Measurements from ENCODE around the gene ATP2A3. TPM values are rescaled to one million over a fixed set of nuclear protein-coding genes. Genes with fewer than 3 reads are reported as not detected.

ATP2A3 gene
- total RNA-seq, 6 experiments from 2014 or later = 0.05 to 0.12 (median 0.08) TPM

- Mint-ChIP-seq H3K36me3 (ENCODE audit: low read depth) (no peaks in the 10 kb centered on the region), H3K9me3 (no peaks in the 10 kb centered on the region), H3K27me3 (ENCODE audit: insufficient read depth) (peaks cover 26% of the 10 kb centered on the region), H3K4me3 (no peak overlapping the region), H3K4me1 (ENCODE audit: low read depth) (peaks cover 15% of the 10 kb centered on the region), H3K27ac (no peak overlapping the region)
- TF ChIP-seq CTCF (IDR thresholded peaks at IDR 0.05) = no peak
- DNase-seq = no peak
Measured at GRCh38 chr17:3959921-3960601, 4.2 kb downstream of the ATP2A3 start.

- H3K4me1 Mint-ChIP-seq (ENCODE audit: low read depth) = peaks cover 9% of the 10 kb centered on the region
- H3K36me3 Mint-ChIP-seq (ENCODE audit: low read depth) = no peaks in the 10 kb centered on the region
- H3K4me3 Mint-ChIP-seq = no peak overlapping the region
- H3K27ac Mint-ChIP-seq = peak overlapping the region; percentile 30; the same call in 1 of the 2 replicates
- peaks cover 23% of the 10 kb centered on the region for H3K27me3 Mint-ChIP-seq (ENCODE audit: insufficient read depth)
- DNase-seq = peak; percentile 47
- H3K9me3 Mint-ChIP-seq = no peaks in the 10 kb centered on the region
- no peak for TF ChIP-seq CTCF (IDR thresholded peaks at IDR 0.05)
Measured at GRCh38 chr17:3959295-3959899, 4.8 kb downstream of the ATP2A3 start.

DNA sequence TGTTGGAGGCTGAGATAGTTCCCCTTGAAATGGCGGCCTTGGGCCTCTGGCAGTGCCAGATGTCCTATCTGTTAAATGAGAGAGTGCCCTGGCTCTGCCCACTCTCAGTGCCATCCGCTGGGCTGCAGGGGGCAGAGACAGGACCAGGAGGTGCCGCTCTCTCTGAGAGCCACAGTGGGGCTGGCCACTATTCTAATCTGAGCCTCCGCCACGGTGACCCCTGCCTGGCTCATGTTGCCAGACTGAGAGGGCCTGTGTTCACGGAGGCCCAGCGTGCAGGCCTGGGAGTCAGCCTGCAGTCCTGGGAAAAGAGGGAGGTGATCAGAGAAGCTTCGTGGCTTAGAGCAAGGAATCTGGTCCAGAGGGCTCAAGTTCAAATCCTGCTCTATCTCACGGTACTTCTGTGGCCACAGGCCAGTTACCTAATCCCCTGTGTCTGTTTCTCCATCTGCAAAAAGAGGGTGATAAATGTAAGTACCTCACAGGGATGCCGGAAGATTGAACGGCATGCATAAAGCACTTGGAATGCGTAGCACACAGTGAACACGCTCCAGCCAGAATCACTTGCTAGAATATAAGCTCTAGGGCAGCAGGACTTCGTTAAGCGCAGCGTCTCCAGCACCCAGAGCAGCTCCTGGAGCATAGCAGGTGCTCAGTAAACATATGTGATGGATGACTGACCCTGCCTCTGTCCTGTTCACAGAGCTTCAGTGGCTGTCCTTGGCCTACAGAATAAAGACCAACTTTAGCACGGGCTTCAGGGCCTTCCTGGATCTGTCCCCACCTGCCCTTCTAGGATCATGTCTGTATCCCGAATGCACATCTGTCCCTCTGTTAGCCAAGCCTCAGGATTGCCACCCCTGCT lies 6.3 kb downstream of the ATP2A3 start:
- DNase-seq = no peak
- Mint-ChIP-seq H3K4me1 (ENCODE audit: low read depth) (peaks cover 9% of the 10 kb centered on the region), H3K36me3 (ENCODE audit: low read depth) (no peaks in the 10 kb centered on the region), H3K4me3 (no peak overlapping the region), H3K27ac (no peak overlapping the region), H3K9me3 (no peaks in the 10 kb centered on the region), H3K27me3 (ENCODE audit: insufficient read depth) (peaks cover 18% of the 10 kb centered on the region)
- no peak for TF ChIP-seq CTCF (IDR thresholded peaks at IDR 0.05)

GRCh38 chr17:3956983-3957382 lies 7.3 kb downstream of the ATP2A3 start:
- Mint-ChIP-seq H3K4me3 (no peak overlapping the region), H3K9me3 (no peaks in the 10 kb centered on the region)

More at GRCh38 chr17:3956983-3957382, 7.3 kb downstream of the ATP2A3 start:
- Mint-ChIP-seq H3K27me3 (ENCODE audit: insufficient read depth) (peaks cover 8% of the 10 kb centered on the region), H3K4me1 (ENCODE audit: low read depth) (peaks cover 9% of the 10 kb centered on the region), H3K27ac (no peak overlapping the region), H3K36me3 (ENCODE audit: low read depth) (no peaks in the 10 kb centered on the region)
- TF ChIP-seq CTCF (IDR thresholded peaks at IDR 0.05) = no peak
- DNase-seq = no peak

All from HFFc6 (cell line).